ENCODE measurements around the gene TPGS1. TPM values are rescaled to one million over a fixed set of nuclear protein-coding genes. Genes with fewer than 3 reads are reported as not detected.
"Not testable (repeated sequence)": the region's sequence is repeated elsewhere in the genome, so short reads cannot be mapped to it uniquely, and the experiment has no call there.

Gene TPGS1
- total RNA-seq, 1 donor from 2014 or later = 13.6 TPM

- Mint-ChIP-seq H3K4me1 (ENCODE audit: low read depth) (no peaks in the 10 kb centered on the region), H3K9me3 (peaks cover 11% of the 10 kb centered on the region), H3K36me3 (ENCODE audit: low read depth) (no peaks in the 10 kb centered on the region), H3K27ac (no peak overlapping the region), H3K27me3 (ENCODE audit: low read depth) (peaks cover 4% of the 10 kb centered on the region), H3K4me3 (ENCODE audit: low read depth) (no peak overlapping the region)
- DNase-seq (ENCODE audit: low spot score) = no peak
- intact Hi-C loops (cut with micrococcal nuclease) = no loop called here
Measured at GRCh38 chr19:467554-467953, 39.7 kb upstream of the TPGS1 start.

- no peaks in the 10 kb centered on the region for H3K27me3 Mint-ChIP-seq (ENCODE audit: low read depth)
- intact Hi-C loops (cut with micrococcal nuclease) = no loop called here
Measured at GRCh38 chr19:468587-469256, 38.6 kb upstream of the TPGS1 start.

GRCh38 chr19:469833-470232 is 37.5 kb upstream of the TPGS1 start:
- DNase-seq (ENCODE audit: low spot score) = no peak
- H3K9me3 Mint-ChIP-seq = peaks cover 7% of the 10 kb centered on the region
- no peaks in the 10 kb centered on the region for H3K4me1 Mint-ChIP-seq (ENCODE audit: low read depth)
- H3K36me3 Mint-ChIP-seq (ENCODE audit: low read depth) = no peaks in the 10 kb centered on the region
- H3K27me3 Mint-ChIP-seq (ENCODE audit: low read depth) = no peaks in the 10 kb centered on the region
- H3K27ac Mint-ChIP-seq = no peak overlapping the region
- intact Hi-C loops (cut with micrococcal nuclease) = no loop called here
- no peak overlapping the region for H3K4me3 Mint-ChIP-seq (ENCODE audit: low read depth)

More at GRCh38 chr19:468587-469256, 38.6 kb upstream of the TPGS1 start:
- DNase-seq (ENCODE audit: low spot score) = no peak
- Mint-ChIP-seq H3K27ac (no peak overlapping the region), H3K4me1 (ENCODE audit: low read depth) (no peaks in the 10 kb centered on the region), H3K36me3 (ENCODE audit: low read depth) (no peaks in the 10 kb centered on the region), H3K9me3 (peaks cover 11% of the 10 kb centered on the region), H3K4me3 (ENCODE audit: low read depth) (no peak overlapping the region)

GRCh38 chr19:470701-471100 is 36.6 kb upstream of the TPGS1 start:
- no peaks in the 10 kb centered on the region for H3K36me3 Mint-ChIP-seq (ENCODE audit: low read depth)
- H3K27ac Mint-ChIP-seq = no peak overlapping the region
- H3K27me3 Mint-ChIP-seq (ENCODE audit: low read depth) = no peaks in the 10 kb centered on the region
- DNase-seq (ENCODE audit: low spot score) = no peak
- intact Hi-C loops (cut with micrococcal nuclease) = no loop called here
- H3K4me1 Mint-ChIP-seq (ENCODE audit: low read depth) = no peaks in the 10 kb centered on the region
- H3K9me3 Mint-ChIP-seq = no peaks in the 10 kb centered on the region
- H3K4me3 Mint-ChIP-seq (ENCODE audit: low read depth) = no peak overlapping the region

GRCh38 chr19:472005-472858 is 35.1 kb upstream of the TPGS1 start:
- no peaks in the 10 kb centered on the region for H3K36me3 Mint-ChIP-seq (ENCODE audit: low read depth)
- no peaks in the 10 kb centered on the region for H3K9me3 Mint-ChIP-seq
- intact Hi-C loops (cut with micrococcal nuclease) = no loop called here
- no peak overlapping the region for H3K4me3 Mint-ChIP-seq (ENCODE audit: low read depth)
- H3K27me3 Mint-ChIP-seq (ENCODE audit: low read depth) = no peaks in the 10 kb centered on the region
- H3K4me1 Mint-ChIP-seq (ENCODE audit: low read depth) = no peaks in the 10 kb centered on the region
- H3K27ac Mint-ChIP-seq = no peak overlapping the region
- DNase-seq (ENCODE audit: low spot score) = no peak

GRCh38 chr19:474126-475078 is 32.9 kb upstream of the TPGS1 start:
- H3K27ac Mint-ChIP-seq = no peak overlapping the region
- DNase-seq (ENCODE audit: low spot score) = no peak
- no peaks in the 10 kb centered on the region for H3K9me3 Mint-ChIP-seq
- no peaks in the 10 kb centered on the region for H3K4me1 Mint-ChIP-seq (ENCODE audit: low read depth)
- intact Hi-C loops (cut with micrococcal nuclease) = no loop called here
- H3K4me3 Mint-ChIP-seq (ENCODE audit: low read depth) = no peak overlapping the region
- no peaks in the 10 kb centered on the region for H3K36me3 Mint-ChIP-seq (ENCODE audit: low read depth)
- no peaks in the 10 kb centered on the region for H3K27me3 Mint-ChIP-seq (ENCODE audit: low read depth)

- H3K4me1 Mint-ChIP-seq (ENCODE audit: low read depth) = no peaks in the 10 kb centered on the region
- peaks cover 7% of the 10 kb centered on the region for H3K9me3 Mint-ChIP-seq
- no peaks in the 10 kb centered on the region for H3K27me3 Mint-ChIP-seq (ENCODE audit: low read depth)
- peaks cover 6% of the 10 kb centered on the region for H3K36me3 Mint-ChIP-seq (ENCODE audit: low read depth)
- no peak overlapping the region for H3K4me3 Mint-ChIP-seq (ENCODE audit: low read depth)
- no peak for DNase-seq (ENCODE audit: low spot score)
- intact Hi-C loops (cut with micrococcal nuclease) = no loop called here
- H3K27ac Mint-ChIP-seq = no peak overlapping the region
Measured at GRCh38 chr19:475360-475759, 31.9 kb upstream of the TPGS1 start.

- Mint-ChIP-seq H3K36me3 (ENCODE audit: low read depth) (peaks cover 15% of the 10 kb centered on the region), H3K4me1 (ENCODE audit: low read depth) (no peaks in the 10 kb centered on the region), H3K27ac (no peak overlapping the region), H3K27me3 (ENCODE audit: low read depth) (peaks cover 3% of the 10 kb centered on the region), H3K4me3 (ENCODE audit: low read depth) (no peak overlapping the region), H3K9me3 (peaks cover 26% of the 10 kb centered on the region)
- DNase-seq (ENCODE audit: low spot score) = no peak
- intact Hi-C loops (cut with micrococcal nuclease) = no loop called here
Measured at GRCh38 chr19:478236-478903, 28.9 kb upstream of the TPGS1 start.

- intact Hi-C loops (cut with micrococcal nuclease) = no loop called here
- Mint-ChIP-seq H3K27ac (no peak overlapping the region), H3K4me3 (ENCODE audit: low read depth) (no peak overlapping the region), H3K36me3 (ENCODE audit: low read depth) (peaks cover 15% of the 10 kb centered on the region), H3K9me3 (peaks cover 26% of the 10 kb centered on the region), H3K27me3 (ENCODE audit: low read depth) (peaks cover 3% of the 10 kb centered on the region), H3K4me1 (ENCODE audit: low read depth) (no peaks in the 10 kb centered on the region)
- no peak for DNase-seq (ENCODE audit: low spot score)
Measured at GRCh38 chr19:478976-479375, 28.3 kb upstream of the TPGS1 start.

- intact Hi-C loops (cut with micrococcal nuclease) = no loop called here
- no peaks in the 10 kb centered on the region for H3K4me1 Mint-ChIP-seq (ENCODE audit: low read depth)
- H3K27ac Mint-ChIP-seq = peak overlapping the region; percentile 76
- DNase-seq (ENCODE audit: low spot score) = no peak
- H3K4me3 Mint-ChIP-seq (ENCODE audit: low read depth) = no peak overlapping the region
- H3K36me3 Mint-ChIP-seq (ENCODE audit: low read depth) = peaks cover 15% of the 10 kb centered on the region
- H3K9me3 Mint-ChIP-seq = peaks cover 26% of the 10 kb centered on the region
- H3K27me3 Mint-ChIP-seq (ENCODE audit: low read depth) = peaks cover 7% of the 10 kb centered on the region
Measured at GRCh38 chr19:480016-480855, 27.1 kb upstream of the TPGS1 start.

GRCh38 chr19:481100-481499 is 26.2 kb upstream of the TPGS1 start:
- Mint-ChIP-seq H3K27me3 (ENCODE audit: low read depth) (peaks cover 10% of the 10 kb centered on the region), H3K36me3 (ENCODE audit: low read depth) (peaks cover 15% of the 10 kb centered on the region), H3K9me3 (peaks cover 26% of the 10 kb centered on the region), H3K27ac (peak overlapping the region; percentile 76)
- H3K4me3 Mint-ChIP-seq (ENCODE audit: low read depth); H3K4me1 Mint-ChIP-seq (ENCODE audit: low read depth); intact Hi-C loops (cut with micrococcal nuclease); DNase-seq (ENCODE audit: low spot score): not testable (repeated sequence)

Data from activated T-helper 2 cell treated with anti-CD3 and anti-CD28 coated beads, Interferon-gamma antibody, Interleukin-2, Interleukin-4, amounts not matched to agents 10 μg/mL and 5 μg/mL and 100 μg/mL, durations not matched to agents 14 hours and 24 hours and 36 hours (primary cell).